DND-41 (cell line): Measurements from ENCODE around the gene FBXO47.

Experiments
- EZH2 ChIP-seq: IDR thresholded peaks from 3 replicates; pipeline ENCODE4 v1.6.1; 2012; ENCODE audit warnings: borderline replicate concordance, low read depth, mild to moderate bottlenecking, moderate library complexity, low read length, inconsistent platforms; ENCODE audit not compliant: severe bottlenecking
- TF ChIP-seq, protein P1 (sequence below): IDR thresholded peaks from 2 replicates; pipeline ENCODE4 v1.5.1; 2012; ENCODE audit warnings: borderline replicate concordance, low read length, moderate library complexity, mild to moderate bottlenecking; ENCODE audit not compliant: poor library complexity, severe bottlenecking; ENCODE audit errors: extremely low read depth

DNA sequence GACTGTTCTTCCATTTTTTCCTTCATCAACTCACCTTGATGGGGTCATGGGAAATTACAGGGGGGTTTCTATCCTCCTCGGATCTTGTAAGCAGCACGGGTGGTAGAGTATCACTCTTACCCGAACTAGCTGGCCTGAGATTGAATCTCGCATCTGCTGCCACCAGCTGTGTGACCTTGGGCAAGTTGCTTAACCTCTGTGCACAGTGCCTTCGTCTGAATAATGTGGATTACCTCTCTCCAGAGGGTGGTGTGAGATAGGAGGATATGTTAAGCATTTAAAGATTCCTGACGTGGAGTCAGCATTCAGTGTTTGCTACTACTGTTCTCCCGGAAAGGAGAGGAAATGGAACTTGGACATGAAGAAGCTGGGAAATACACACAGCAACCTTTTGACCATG lies 72.9 kb downstream of the FBXO47 start:
- TF ChIP-seq, protein P1, sequence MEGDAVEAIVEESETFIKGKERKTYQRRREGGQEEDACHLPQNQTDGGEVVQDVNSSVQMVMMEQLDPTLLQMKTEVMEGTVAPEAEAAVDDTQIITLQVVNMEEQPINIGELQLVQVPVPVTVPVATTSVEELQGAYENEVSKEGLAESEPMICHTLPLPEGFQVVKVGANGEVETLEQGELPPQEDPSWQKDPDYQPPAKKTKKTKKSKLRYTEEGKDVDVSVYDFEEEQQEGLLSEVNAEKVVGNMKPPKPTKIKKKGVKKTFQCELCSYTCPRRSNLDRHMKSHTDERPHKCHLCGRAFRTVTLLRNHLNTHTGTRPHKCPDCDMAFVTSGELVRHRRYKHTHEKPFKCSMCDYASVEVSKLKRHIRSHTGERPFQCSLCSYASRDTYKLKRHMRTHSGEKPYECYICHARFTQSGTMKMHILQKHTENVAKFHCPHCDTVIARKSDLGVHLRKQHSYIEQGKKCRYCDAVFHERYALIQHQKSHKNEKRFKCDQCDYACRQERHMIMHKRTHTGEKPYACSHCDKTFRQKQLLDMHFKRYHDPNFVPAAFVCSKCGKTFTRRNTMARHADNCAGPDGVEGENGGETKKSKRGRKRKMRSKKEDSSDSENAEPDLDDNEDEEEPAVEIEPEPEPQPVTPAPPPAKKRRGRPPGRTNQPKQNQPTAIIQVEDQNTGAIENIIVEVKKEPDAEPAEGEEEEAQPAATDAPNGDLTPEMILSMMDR = no peak
- no peak for TF ChIP-seq EZH2
